HepG2 (cell line): ENCODE data around the gene ABTB2. TPM values are rescaled to one million over a fixed set of nuclear protein-coding genes. Genes with fewer than 3 reads are reported as not detected.

Experiments
- CCDC6 ChIP-seq: sonication (generic); formaldehyde crosslinking; IDR thresholded peaks from 2 replicates; pipeline ENCODE4 v1.8.1; 2022; ENCODE audit warnings: mild to moderate bottlenecking, missing genetic modification reagents, moderate library complexity
- EZH2 ChIP-seq: conservative IDR thresholded peaks from 2 replicates; pipeline ENCODE4 v1.6.1; 2012; ENCODE audit warnings: mild to moderate bottlenecking, low read depth, low read length, moderate library complexity
- GABPB1 ChIP-seq: IDR thresholded peaks from 2 replicates; pipeline ENCODE4 v1.6.1; 2016; ENCODE audit warnings: mild to moderate bottlenecking, missing genetic modification reagents, moderate library complexity, missing compliant biosample characterization
- GPN1 ChIP-seq: sonication (generic); formaldehyde crosslinking; IDR thresholded peaks from 2 replicates; pipeline ENCODE4 v1.5.1; 2020; ENCODE audit warnings: missing genetic modification reagents, borderline replicate concordance
- MIER2 ChIP-seq: IDR thresholded peaks from 2 replicates; pipeline ENCODE4 v1.6.1; 2016; ENCODE audit warnings: missing biosample characterization, missing genetic modification reagents
- NFYC ChIP-seq: IDR thresholded peaks from 2 replicates; pipeline ENCODE4 v1.6.1; 2016; ENCODE audit warnings: missing genetic modification reagents, missing compliant biosample characterization
- PAF1 ChIP-seq: IDR thresholded peaks from 2 replicates; pipeline ENCODE4 v1.6.1; 2016; ENCODE audit warnings: missing genetic modification reagents, missing compliant biosample characterization
- SIN3A ChIP-seq: IDR thresholded peaks from 2 replicates; pipeline ENCODE4 v1.6.1; 2011; ENCODE audit warnings: low read depth, mild to moderate bottlenecking, control low read depth, low read length, borderline replicate concordance
- U2AF1 ChIP-seq: fragments of 200-400 bp; formaldehyde crosslinking; optimal IDR thresholded peaks from 2 replicates; pipeline ENCODE3; 2017; ENCODE audit warnings: mild to moderate bottlenecking, low read depth, low read length
- ZFP82 ChIP-seq: sonication (generic); formaldehyde crosslinking; IDR thresholded peaks from 2 replicates; pipeline ENCODE4 v1.5.1; 2020; ENCODE audit warnings: mild to moderate bottlenecking, missing genetic modification reagents, borderline replicate concordance
- ZNF143 ChIP-seq: sonication (generic); formaldehyde crosslinking; IDR thresholded peaks from 2 replicates; pipeline ENCODE4 v1.4.0; 2020; ENCODE audit warnings: missing genetic modification reagents
- ZNF225 ChIP-seq: sonication (generic); formaldehyde crosslinking; IDR thresholded peaks from 2 replicates; pipeline ENCODE4 v1.4.0; 2020; ENCODE audit warnings: mild to moderate bottlenecking, missing genetic modification reagents
- ZNF317 ChIP-seq: sonication (generic); formaldehyde crosslinking; IDR thresholded peaks from 2 replicates; pipeline ENCODE4 v1.5.0; 2020; ENCODE audit warnings: mild to moderate bottlenecking, missing genetic modification reagents
- ZNF432 ChIP-seq: sonication (generic); formaldehyde crosslinking; IDR thresholded peaks from 2 replicates; pipeline ENCODE4 v1.5.0; 2020; ENCODE audit warnings: missing genetic modification reagents, mild to moderate bottlenecking, borderline replicate concordance
- ZNF501 ChIP-seq: sonication (generic); formaldehyde crosslinking; IDR thresholded peaks from 2 replicates; pipeline ENCODE4 v1.5.1; 2020; ENCODE audit warnings: mild to moderate bottlenecking, moderate library complexity, missing genetic modification reagents
- ZNF556 ChIP-seq: sonication (generic); formaldehyde crosslinking; IDR thresholded peaks from 2 replicates; pipeline ENCODE4 v1.4.0; 2020; ENCODE audit warnings: mild to moderate bottlenecking, missing genetic modification reagents, borderline replicate concordance
- ZNF709 ChIP-seq: sonication (generic); formaldehyde crosslinking; IDR thresholded peaks from 2 replicates; pipeline ENCODE4 v1.5.0; 2020; ENCODE audit warnings: mild to moderate bottlenecking, missing genetic modification reagents
- polyA plus RNA-seq, 8 experiments: library from polyadenylated mRNA; depleted of rRNA in 3 of 8; stranded (reverse) in 7 of 8; unstranded in 1 of 8; fragments of >200 nt; fragmentation: Illumina TruSeq in 4 of 8; extraction: Trizol in 4 of 8; gene quantifications; 2 replicates each; pipeline versions ENCODE4 v1.2.1 to v1.2.3, GENCODE V29; 2011 to 2016; ENCODE audit warnings: low read depth in 4 of 8, missing spikeins in 1 of 8, mixed read lengths in 1 of 8; ENCODE audit not compliant: insufficient read depth in 1 of 8
- total RNA-seq, 5 experiments: library from RNA; depleted of rRNA; stranded (reverse); fragments of >200 nt; fragmentation: Illumina TruSeq; extraction: Trizol; gene quantifications; 2 replicates each; pipeline ENCODE4 v1.2.3, GENCODE V29; 2016; ENCODE audit warnings: low read depth in 1 of 5
- TF ChIP-seq, protein P1 (sequence below): IDR thresholded peaks from 2 replicates; pipeline ENCODE4 v1.6.1; 2016; ENCODE audit warnings: low read depth, missing genetic modification reagents, missing compliant biosample characterization
- TF ChIP-seq, protein P2 (sequence below): sonication (generic); formaldehyde crosslinking; IDR thresholded peaks from 2 replicates; pipeline ENCODE4 v1.8.0; 2022; ENCODE audit warnings: missing genetic modification reagents, mild to moderate bottlenecking, inconsistent platforms, borderline replicate concordance
- TF ChIP-seq, protein P3 (sequence below): sonication (generic); formaldehyde crosslinking; IDR thresholded peaks from 2 replicates; pipeline ENCODE4 v1.4.0; 2020; ENCODE audit warnings: missing genetic modification reagents

The ABTB2 gene
- total and polyA plus RNA-seq, 2 of the 13 experiments (the other 11 are each of a cell fraction or from before 2014, with no cell fraction given), result 5.1 to 15.4 TPM

DNA sequence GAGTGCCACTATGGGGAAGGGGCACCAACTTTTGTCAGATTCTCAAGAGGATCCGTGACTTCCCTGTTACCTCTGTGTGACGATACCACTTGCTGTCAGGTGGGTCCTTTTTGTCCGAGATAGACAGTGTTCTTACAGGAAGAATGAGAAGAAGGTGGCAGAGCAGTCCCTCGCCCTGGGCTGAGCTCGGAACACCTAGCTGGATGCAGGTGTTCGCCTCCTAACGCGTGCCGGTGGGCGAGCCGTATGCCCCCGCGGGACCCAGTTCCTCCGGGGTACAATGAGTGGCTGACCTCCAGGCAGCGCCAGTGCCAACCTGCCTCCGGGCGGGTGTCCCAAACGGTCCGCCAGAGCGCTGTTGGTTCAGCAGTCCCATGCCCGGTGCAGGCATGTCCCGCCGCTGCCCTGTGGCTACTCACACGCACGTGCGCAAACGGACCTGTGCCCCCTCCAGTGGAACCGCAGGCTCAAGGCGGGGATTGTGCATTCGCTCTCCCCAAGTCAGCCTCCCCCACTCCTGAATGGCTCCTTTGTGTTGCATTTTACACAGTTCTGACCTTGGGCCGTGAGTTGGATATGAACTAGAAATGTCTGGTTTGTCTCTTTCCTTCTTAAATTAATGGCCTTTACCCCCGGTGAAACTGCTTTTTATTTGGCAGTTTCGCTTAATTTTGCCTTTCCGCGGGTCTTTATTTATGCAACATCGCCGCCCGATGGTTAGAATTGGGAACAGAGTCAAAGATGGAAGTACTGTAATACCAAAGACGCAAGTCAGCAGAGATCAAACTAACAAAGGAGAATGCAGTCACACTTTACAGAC lies 1.1 kb upstream of the ABTB2 start (continued):
- peak; percentile 58; the same call in 1 of the 2 replicates for TF ChIP-seq MIER2 (CRISPR knock-in tag)
- TF ChIP-seq NFYC (CRISPR knock-in tag), result no peak
- no peak for TF ChIP-seq U2AF1
- peak; percentile 72 for TF ChIP-seq ZNF501 (CRISPR knock-in tag)
- peak; percentile 63; the same call in 1 of the 2 replicates for TF ChIP-seq GABPB1 (CRISPR knock-in tag)
- TF ChIP-seq PAF1, result no peak
- TF ChIP-seq, protein P1, sequence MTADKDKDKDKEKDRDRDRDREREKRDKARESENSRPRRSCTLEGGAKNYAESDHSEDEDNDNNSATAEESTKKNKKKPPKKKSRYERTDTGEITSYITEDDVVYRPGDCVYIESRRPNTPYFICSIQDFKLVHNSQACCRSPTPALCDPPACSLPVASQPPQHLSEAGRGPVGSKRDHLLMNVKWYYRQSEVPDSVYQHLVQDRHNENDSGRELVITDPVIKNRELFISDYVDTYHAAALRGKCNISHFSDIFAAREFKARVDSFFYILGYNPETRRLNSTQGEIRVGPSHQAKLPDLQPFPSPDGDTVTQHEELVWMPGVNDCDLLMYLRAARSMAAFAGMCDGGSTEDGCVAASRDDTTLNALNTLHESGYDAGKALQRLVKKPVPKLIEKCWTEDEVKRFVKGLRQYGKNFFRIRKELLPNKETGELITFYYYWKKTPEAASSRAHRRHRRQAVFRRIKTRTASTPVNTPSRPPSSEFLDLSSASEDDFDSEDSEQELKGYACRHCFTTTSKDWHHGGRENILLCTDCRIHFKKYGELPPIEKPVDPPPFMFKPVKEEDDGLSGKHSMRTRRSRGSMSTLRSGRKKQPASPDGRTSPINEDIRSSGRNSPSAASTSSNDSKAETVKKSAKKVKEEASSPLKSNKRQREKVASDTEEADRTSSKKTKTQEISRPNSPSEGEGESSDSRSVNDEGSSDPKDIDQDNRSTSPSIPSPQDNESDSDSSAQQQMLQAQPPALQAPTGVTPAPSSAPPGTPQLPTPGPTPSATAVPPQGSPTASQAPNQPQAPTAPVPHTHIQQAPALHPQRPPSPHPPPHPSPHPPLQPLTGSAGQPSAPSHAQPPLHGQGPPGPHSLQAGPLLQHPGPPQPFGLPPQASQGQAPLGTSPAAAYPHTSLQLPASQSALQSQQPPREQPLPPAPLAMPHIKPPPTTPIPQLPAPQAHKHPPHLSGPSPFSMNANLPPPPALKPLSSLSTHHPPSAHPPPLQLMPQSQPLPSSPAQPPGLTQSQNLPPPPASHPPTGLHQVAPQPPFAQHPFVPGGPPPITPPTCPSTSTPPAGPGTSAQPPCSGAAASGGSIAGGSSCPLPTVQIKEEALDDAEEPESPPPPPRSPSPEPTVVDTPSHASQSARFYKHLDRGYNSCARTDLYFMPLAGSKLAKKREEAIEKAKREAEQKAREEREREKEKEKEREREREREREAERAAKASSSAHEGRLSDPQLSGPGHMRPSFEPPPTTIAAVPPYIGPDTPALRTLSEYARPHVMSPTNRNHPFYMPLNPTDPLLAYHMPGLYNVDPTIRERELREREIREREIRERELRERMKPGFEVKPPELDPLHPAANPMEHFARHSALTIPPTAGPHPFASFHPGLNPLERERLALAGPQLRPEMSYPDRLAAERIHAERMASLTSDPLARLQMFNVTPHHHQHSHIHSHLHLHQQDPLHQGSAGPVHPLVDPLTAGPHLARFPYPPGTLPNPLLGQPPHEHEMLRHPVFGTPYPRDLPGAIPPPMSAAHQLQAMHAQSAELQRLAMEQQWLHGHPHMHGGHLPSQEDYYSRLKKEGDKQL (CRISPR knock-in tag), result no peak
- TF ChIP-seq, protein P2, sequence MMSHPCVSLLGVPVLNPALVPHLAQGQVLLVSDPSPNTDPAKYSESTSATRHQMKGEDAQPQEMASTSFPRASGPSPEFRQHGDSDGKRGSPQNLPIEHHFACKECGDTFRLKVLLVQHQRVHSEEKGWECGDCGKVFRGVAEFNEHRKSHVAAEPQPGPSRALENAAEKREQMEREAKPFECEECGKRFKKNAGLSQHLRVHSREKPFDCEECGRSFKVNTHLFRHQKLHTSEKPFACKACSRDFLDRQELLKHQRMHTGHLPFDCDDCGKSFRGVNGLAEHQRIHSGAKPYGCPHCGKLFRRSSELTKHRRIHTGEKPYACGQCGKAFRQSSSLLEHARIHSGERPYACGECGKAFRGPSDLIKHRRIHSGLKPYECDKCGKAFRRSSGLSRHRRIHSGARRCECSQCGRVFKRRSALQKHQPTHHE (CRISPR knock-in tag), result no peak
- TF ChIP-seq, protein P3, sequence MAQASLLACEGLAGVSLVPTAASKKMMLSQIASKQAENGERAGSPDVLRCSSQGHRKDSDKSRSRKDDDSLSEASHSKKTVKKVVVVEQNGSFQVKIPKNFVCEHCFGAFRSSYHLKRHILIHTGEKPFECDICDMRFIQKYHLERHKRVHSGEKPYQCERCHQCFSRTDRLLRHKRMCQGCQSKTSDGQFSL (CRISPR knock-in tag), result peak; percentile 73; the same call in 1 of the 2 replicates
- no peak for TF ChIP-seq ZNF709
- TF ChIP-seq CCDC6 (CRISPR knock-in tag), result peak; percentile 95
- TF ChIP-seq EZH2, result no peak
- no peak for TF ChIP-seq ZNF143 (CRISPR knock-in tag)
- no peak for TF ChIP-seq ZFP82 (CRISPR knock-in tag)
- TF ChIP-seq ZNF432, result no peak
- 0 out of 2 replicates have a peak, but pooled peaks have one; percentile 41 for TF ChIP-seq ZNF225 (CRISPR knock-in tag)
- no peak for TF ChIP-seq ZNF556
- no peak; the same call in 1 of the 2 replicates for TF ChIP-seq GPN1 (CRISPR knock-in tag)
- TF ChIP-seq SIN3A, result 0 out of 2 replicates have a peak, but pooled peaks have one; percentile 63
- TF ChIP-seq ZNF317 (CRISPR knock-in tag), result peak; percentile 62; the same call in 1 of the 2 replicates
